Right atrium auricular region (tissue), 2 donors: Measurements from ENCODE around the gene SGCG. TPM values are rescaled to one million over a fixed set of nuclear protein-coding genes. Genes with fewer than 3 reads are reported as not detected.
"Not testable (repeated sequence)": the region's sequence is repeated elsewhere in the genome, so short reads cannot be mapped to it uniquely, and the experiment has no call there.

ENCODE experiments used
- DNase-seq: peaks from one replicate; pipeline ENCODE4 v3.0.0-alpha.2; 2019; ENCODE audit warnings: low spot score
- H3K27ac ChIP-seq, 2 donors: fragments of 200-600 bp; sonication (generic); 1 replicate in 1 of 2; 2 replicates in 1 of 2; pipeline ENCODE4 v1.5.1; 2016 to 2019
- H3K27me3 ChIP-seq, 2 donors: fragments of 200-600 bp; sonication (generic); one replicate each; pipeline versions ENCODE4 v1.5.1 to v1.6.0; 2017 to 2019
- H3K36me3 ChIP-seq: fragments of 200-600 bp; sonication (generic); one replicate; pipeline ENCODE4 v1.5.1; 2016
- H3K4me1 ChIP-seq, 2 donors: fragments of 200-600 bp; sonication (generic); one replicate each; pipeline versions ENCODE4 v1.5.1 to v1.6.0; 2017 to 2019
- H3K4me3 ChIP-seq, 2 donors: fragments of 200-600 bp; sonication (generic); 1 replicate in 1 of 2; 2 replicates in 1 of 2; pipeline ENCODE4 v1.5.1; 2017 to 2019; ENCODE audit warnings: mild to moderate bottlenecking in 1 of 2, moderate library complexity in 1 of 2
- H3K9me3 ChIP-seq, 2 donors: fragments of 200-600 bp; sonication (generic); one replicate each; pipeline ENCODE4 v1.5.1; 2019
- CTCF ChIP-seq, 2 donors: fragments of 200-600 bp; sonication (generic); IDR thresholded peaks; one replicate each; pipeline ENCODE4 v1.5.1; 2019; ENCODE audit warnings: antibody characterized with exemption in 2 of 2
- total RNA-seq, 2 donors: library from RNA; depleted of rRNA; stranded (reverse); fragments of >200 nt; gene quantifications; one replicate each; pipeline ENCODE4 v1.1.0, GENCODE V29; 2016

SGCG gene
- total RNA-seq, 2 donors from 2014 or later, result 88.2 to 123 TPM

- TF ChIP-seq CTCF (IDR thresholded peaks at IDR 0.05), result no peak
- Histone ChIP-seq H3K27me3 (no peaks in the 10 kb centered on the region), H3K4me3 (no peak overlapping the region), H3K9me3 (no peaks in the 10 kb centered on the region), H3K36me3 (no peaks in the 10 kb centered on the region), H3K4me1 (no peaks in the 10 kb centered on the region), H3K27ac (no peak overlapping the region)
- no peak for DNase-seq
These were observed 31.9 kb downstream of the SGCG start for GRCh38 chr13:23212671-23213070.

GRCh38 chr13:23231241-23231640 lies 50.5 kb downstream of the SGCG start:
- no peaks in the 10 kb centered on the region for H3K27me3 ChIP-seq
- no peak for TF ChIP-seq CTCF (IDR thresholded peaks at IDR 0.05)
- no peak for DNase-seq

GRCh38 chr13:23235994-23236393 lies 55.2 kb downstream of the SGCG start:
- no peaks in the 10 kb centered on the region for H3K9me3 ChIP-seq
- H3K27me3 ChIP-seq, result no peaks in the 10 kb centered on the region
- peaks cover 18% of the 10 kb centered on the region for H3K36me3 ChIP-seq
- no peak overlapping the region for H3K27ac ChIP-seq
- no peaks in the 10 kb centered on the region for H3K4me1 ChIP-seq
- H3K4me3 ChIP-seq, result no peak overlapping the region
- no peak for TF ChIP-seq CTCF (IDR thresholded peaks at IDR 0.05)
- DNase-seq, result no peak

More at GRCh38 chr13:23231241-23231640, 50.5 kb downstream of the SGCG start:
- H3K9me3 ChIP-seq, result no peaks in the 10 kb centered on the region
- H3K36me3 ChIP-seq, result peaks cover 9% of the 10 kb centered on the region
- H3K4me3 ChIP-seq, result no peak overlapping the region
- no peaks in the 10 kb centered on the region for H3K4me1 ChIP-seq
- H3K27ac ChIP-seq, result no peak overlapping the region

GRCh38 chr13:23243066-23243465 lies 62.3 kb downstream of the SGCG start:
- H3K9me3 ChIP-seq, result no peaks in the 10 kb centered on the region
- H3K4me1 ChIP-seq, result no peaks in the 10 kb centered on the region
- H3K27me3 ChIP-seq, result no peaks in the 10 kb centered on the region
- H3K4me3 ChIP-seq, result no peak overlapping the region
- H3K36me3 ChIP-seq, result peaks cover 7% of the 10 kb centered on the region
- H3K27ac ChIP-seq, result no peak overlapping the region
- TF ChIP-seq CTCF (IDR thresholded peaks at IDR 0.05), result no peak
- DNase-seq, result no peak

- not testable (repeated sequence) for H3K36me3 ChIP-seq
These were observed 67.6 kb downstream of the SGCG start for GRCh38 chr13:23248410-23248809.

GRCh38 chr13:23254506-23254905 lies 73.7 kb downstream of the SGCG start:
- H3K36me3 ChIP-seq, result no peaks in the 10 kb centered on the region
- DNase-seq, result no peak
- H3K27me3 ChIP-seq, result no peaks in the 10 kb centered on the region
- no peaks in the 10 kb centered on the region for H3K4me1 ChIP-seq
- H3K4me3 ChIP-seq, result no peak overlapping the region
- H3K27ac ChIP-seq, result no peak overlapping the region
- H3K9me3 ChIP-seq, result no peaks in the 10 kb centered on the region
- TF ChIP-seq CTCF (IDR thresholded peaks at IDR 0.05), result no peak

More at GRCh38 chr13:23248410-23248809, 67.6 kb downstream of the SGCG start:
- not testable (repeated sequence) for H3K27ac ChIP-seq, H3K4me1 ChIP-seq, H3K27me3 ChIP-seq, DNase-seq, H3K9me3 ChIP-seq, H3K4me3 ChIP-seq
